Measurements from ENCODE around the gene LRRC25.
"Not testable (repeated sequence)": the region's sequence is repeated elsewhere in the genome, so short reads cannot be mapped to it uniquely, and the experiment has no call there.

GRCh38 chr19:18364277-18364825 is 33.1 kb downstream of the LRRC25 start:
- not testable (repeated sequence) for TF ChIP-seq CTCF, POLR2A (IDR thresholded peaks at IDR 0.05)
